ENCODE data around the gene FOXD2. TPM values are rescaled to one million over a fixed set of nuclear protein-coding genes. Genes with fewer than 3 reads are reported as not detected.

The FOXD2 gene
- total RNA-seq, 4 donors from 2014 or later, result under 0.01 to 0.57 (median 0.19) TPM; not detected in 1

- intact Hi-C loops (cut with DNase I), result loop anchor here (5.0 kb wide), 1 partner anchor 232 kb away; the partner anchor contains the start of gene PDZK1IP1
- no peak for DNase-seq (ENCODE audit: extremely low spot score)
- peaks cover 0 to 84% (median 0%) of the 10 kb centered on the region in 4 donors for H3K27me3 ChIP-seq
- no peaks in the 10 kb centered on the region for H3K9me3 ChIP-seq
- H3K4me1 ChIP-seq, result no peaks in the 10 kb centered on the region
- no peaks in the 10 kb centered on the region for H3K36me3 ChIP-seq
- no peak overlapping the region for H3K4me3 ChIP-seq
- H3K27ac ChIP-seq (replicated peaks in 1 of 4), result no peak overlapping the region
- TF ChIP-seq POLR2A (IDR thresholded peaks at IDR 0.05; ENCODE audit: low read depth) (no peak), EP300 (IDR thresholded peaks at IDR 0.05) (no peak), CTCF (IDR thresholded peaks at IDR 0.05) (peak; percentile 52 to 70 (median 57))
- WGBS, result 6% methylated on average over 6 of the region's 6 CpGs
Measured at GRCh38 chr1:47424336-47424982, 13.4 kb upstream of the FOXD2 start.

- intact Hi-C loops (cut with DNase I), result loop anchor here (5.0 kb wide), 1 partner anchor 296 kb away; no protein-coding TSS in a partner anchor
- H3K27ac ChIP-seq (replicated peaks in 1 of 4), result no peak overlapping the region
- 79% methylated on average over 1 of the region's 1 CpG for WGBS
- H3K36me3 ChIP-seq, result no peaks in the 10 kb centered on the region
- peaks cover 32 to 46% (median 43%) of the 10 kb centered on the region in 4 donors for H3K4me1 ChIP-seq
- H3K4me3 ChIP-seq, result no peak overlapping the region
- no peak for TF ChIP-seq EP300 (IDR thresholded peaks at IDR 0.05)
- TF ChIP-seq POLR2A (IDR thresholded peaks at IDR 0.05; ENCODE audit: low read depth), result no peak
- no peak for TF ChIP-seq POLR2AphosphoS5 (IDR thresholded peaks at IDR 0.05)
- no peak for TF ChIP-seq CTCF (IDR thresholded peaks at IDR 0.05)
- peaks cover 7 to 100% (median 63%) of the 10 kb centered on the region in 4 donors for H3K27me3 ChIP-seq
- no peaks in the 10 kb centered on the region for H3K9me3 ChIP-seq
- no peak for DNase-seq (ENCODE audit: extremely low spot score)
Measured at GRCh38 chr1:47431534-47431933, 6.3 kb upstream of the FOXD2 start.

GRCh38 chr1:47432071-47433036 lies 5.5 kb upstream of the FOXD2 start:
- WGBS, result 13% methylated on average over 27 of the region's 32 CpGs

GRCh38 chr1:47433037-47433421 lies 4.8 kb upstream of the FOXD2 start:
- H3K27ac ChIP-seq (replicated peaks in 1 of 4), result no peak overlapping the region
- H3K4me3 ChIP-seq, result peak overlapping the region in 1 of 4 donors; percentile 0
- no peak for TF ChIP-seq POLR2A (IDR thresholded peaks at IDR 0.05; ENCODE audit: low read depth)
- TF ChIP-seq POLR2AphosphoS5 (IDR thresholded peaks at IDR 0.05), result no peak
- TF ChIP-seq CTCF (IDR thresholded peaks at IDR 0.05), result no peak
- no peak for TF ChIP-seq EP300 (IDR thresholded peaks at IDR 0.05)
- H3K9me3 ChIP-seq, result no peaks in the 10 kb centered on the region
- intact Hi-C loops (cut with DNase I), result loop anchor here (5.0 kb wide), 1 partner anchor 294 kb away; no protein-coding TSS in a partner anchor
- no peak for DNase-seq (ENCODE audit: extremely low spot score)
- H3K36me3 ChIP-seq, result no peaks in the 10 kb centered on the region
- H3K4me1 ChIP-seq, result peaks cover 40 to 61% (median 58%) of the 10 kb centered on the region in 4 donors
- 54% methylated on average over 17 of the region's 17 CpGs for WGBS
- peaks cover 7 to 100% (median 72%) of the 10 kb centered on the region in 4 donors for H3K27me3 ChIP-seq

More at GRCh38 chr1:47432071-47433036, 5.5 kb upstream of the FOXD2 start:
- DNase-seq (ENCODE audit: extremely low spot score), result no peak
- Histone ChIP-seq H3K4me3 (peak overlapping the region in 2 of 4 donors; percentile 0 to 1), H3K9me3 (no peaks in the 10 kb centered on the region), H3K27me3 (peaks cover 7 to 100% (median 70%) of the 10 kb centered on the region in 4 donors), H3K27ac (replicated peaks in 1 of 4) (no peak overlapping the region), H3K36me3 (no peaks in the 10 kb centered on the region), H3K4me1 (peaks cover 40 to 55% (median 51%) of the 10 kb centered on the region in 4 donors)
- no peak for TF ChIP-seq POLR2A (IDR thresholded peaks at IDR 0.05; ENCODE audit: low read depth)
- peak; percentile 65 to 72 (median 68) for TF ChIP-seq CTCF (IDR thresholded peaks at IDR 0.05)
- TF ChIP-seq EP300 (IDR thresholded peaks at IDR 0.05), result no peak
- TF ChIP-seq POLR2AphosphoS5 (IDR thresholded peaks at IDR 0.05), result peak in 1 of 2 donors; percentile 15
- intact Hi-C loops (cut with DNase I), result loop anchor here (1.0 to 5.0 kb wide), 2 partner anchors 277 to 295 kb away; no protein-coding TSS in a partner anchor

Measured in esophagus muscularis mucosa (tissue), 4 donors.